Thoracic aorta (tissue), 2 donors: ENCODE data around the gene PSTPIP1. TPM values are rescaled to one million over a fixed set of nuclear protein-coding genes. Genes with fewer than 3 reads are reported as not detected.

Source experiments
- ATAC-seq: fragments of 150-250 bp; one replicate; pipeline ENCODE4 v1.8.0; 2017; ENCODE audit warnings: low read depth; ENCODE audit not compliant: insufficient number of reproducible peaks, low FRiP score
- DNase-seq: peaks from one replicate; pipeline ENCODE4 v3.0.0-alpha.2; 2020; ENCODE audit warnings: low spot score
- H3K27ac ChIP-seq, 2 donors: fragments of 200-600 bp; sonication (generic); 1 replicate in 1 of 2; 2 replicates in 1 of 2; pipeline ENCODE4 v1.5.1; 2016; ENCODE audit warnings: mild to moderate bottlenecking in 2 of 2, moderate library complexity in 2 of 2
- H3K27me3 ChIP-seq: fragments of 200-600 bp; sonication (generic); replicated peaks from 2 replicates; pipeline ENCODE4 v1.6.0; 2016; ENCODE audit warnings: mild to moderate bottlenecking; ENCODE audit not compliant: insufficient read depth
- H3K36me3 ChIP-seq: fragments of 200-600 bp; sonication (generic); one replicate; pipeline ENCODE4 v1.5.1; 2016
- H3K4me1 ChIP-seq, 2 donors: fragments of 200-600 bp; sonication (generic); 1 replicate in 1 of 2; 2 replicates in 1 of 2; pipeline versions ENCODE4 v1.5.1 to v1.6.0; 2016; ENCODE audit warnings: low read depth in 2 of 2, mild to moderate bottlenecking in 1 of 2; ENCODE audit not compliant: control insufficient read depth in 1 of 2
- H3K4me3 ChIP-seq: fragments of 200-600 bp; sonication (generic); 2 replicates; pipeline ENCODE4 v1.5.1; 2016; ENCODE audit warnings: mild to moderate bottlenecking
- H3K9me3 ChIP-seq: fragments of 200-600 bp; sonication (generic); 2 replicates; pipeline ENCODE4 v1.5.1; 2016
- total RNA-seq, 2 donors: library from RNA; depleted of rRNA; stranded (reverse); fragments of >200 nt; gene quantifications; one replicate each; pipeline versions ENCODE4 v1.1.0 to v1.2.3, GENCODE V29; 2016
- TF ChIP-seq, protein P1 (sequence below): fragments of 200-600 bp; sonication (generic); IDR thresholded peaks from one replicate; pipeline ENCODE4 v1.5.1; 2019; ENCODE audit warnings: antibody characterized with exemption

The PSTPIP1 gene
- total RNA-seq, 2 donors from 2014 or later = 24.5 to 24.8 TPM

DNA sequence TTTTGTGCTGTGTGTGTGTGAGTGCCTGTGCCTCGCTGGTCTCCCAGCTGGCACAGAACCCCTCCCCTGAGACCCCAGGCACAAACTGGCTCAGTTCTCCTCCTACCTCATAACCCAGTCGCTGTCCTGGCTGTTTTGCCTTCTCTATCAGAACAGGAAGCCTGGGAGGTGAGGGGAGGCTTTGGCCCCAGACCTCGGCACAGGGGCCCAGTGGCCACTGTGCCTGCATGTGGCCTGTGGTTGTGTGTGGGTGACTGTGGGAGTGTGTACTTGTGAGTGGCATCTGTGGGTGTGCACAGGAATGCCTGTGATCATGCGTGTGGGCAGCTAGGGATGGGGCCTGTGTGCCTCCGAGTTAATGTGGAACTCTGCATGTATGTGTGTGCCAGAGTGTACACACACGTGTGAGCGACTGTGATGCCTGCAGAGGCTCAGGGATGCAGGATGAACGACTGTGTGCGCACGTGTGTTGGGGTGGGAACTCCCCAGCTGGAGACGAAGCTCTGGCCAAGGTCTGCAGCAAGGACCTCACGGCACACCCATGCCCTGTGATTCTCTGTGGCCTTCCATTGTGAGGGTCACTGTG lies 32.3 kb downstream of the PSTPIP1 start:
- TF ChIP-seq, protein P1, sequence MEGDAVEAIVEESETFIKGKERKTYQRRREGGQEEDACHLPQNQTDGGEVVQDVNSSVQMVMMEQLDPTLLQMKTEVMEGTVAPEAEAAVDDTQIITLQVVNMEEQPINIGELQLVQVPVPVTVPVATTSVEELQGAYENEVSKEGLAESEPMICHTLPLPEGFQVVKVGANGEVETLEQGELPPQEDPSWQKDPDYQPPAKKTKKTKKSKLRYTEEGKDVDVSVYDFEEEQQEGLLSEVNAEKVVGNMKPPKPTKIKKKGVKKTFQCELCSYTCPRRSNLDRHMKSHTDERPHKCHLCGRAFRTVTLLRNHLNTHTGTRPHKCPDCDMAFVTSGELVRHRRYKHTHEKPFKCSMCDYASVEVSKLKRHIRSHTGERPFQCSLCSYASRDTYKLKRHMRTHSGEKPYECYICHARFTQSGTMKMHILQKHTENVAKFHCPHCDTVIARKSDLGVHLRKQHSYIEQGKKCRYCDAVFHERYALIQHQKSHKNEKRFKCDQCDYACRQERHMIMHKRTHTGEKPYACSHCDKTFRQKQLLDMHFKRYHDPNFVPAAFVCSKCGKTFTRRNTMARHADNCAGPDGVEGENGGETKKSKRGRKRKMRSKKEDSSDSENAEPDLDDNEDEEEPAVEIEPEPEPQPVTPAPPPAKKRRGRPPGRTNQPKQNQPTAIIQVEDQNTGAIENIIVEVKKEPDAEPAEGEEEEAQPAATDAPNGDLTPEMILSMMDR = no peak
- Histone ChIP-seq H3K4me1 (peaks cover 0 to 20% of the 10 kb centered on the region in 2 donors), H3K27me3 (no peaks in the 10 kb centered on the region), H3K27ac (no peak overlapping the region), H3K4me3 (no peak overlapping the region), H3K36me3 (no peaks in the 10 kb centered on the region), H3K9me3 (no peaks in the 10 kb centered on the region)
- no peak for ATAC-seq
- no peak for DNase-seq

- Histone ChIP-seq H3K36me3 (no peaks in the 10 kb centered on the region), H3K4me1 (peaks cover 0 to 20% of the 10 kb centered on the region in 2 donors), H3K27ac (no peak overlapping the region), H3K4me3 (no peak overlapping the region), H3K27me3 (no peaks in the 10 kb centered on the region), H3K9me3 (no peaks in the 10 kb centered on the region)
- ATAC-seq (no peak), DNase-seq (no peak)
- TF ChIP-seq, protein P1 = no peak
Observed at GRCh38 chr15:77027697-77028450, 32.9 kb downstream of the PSTPIP1 start.

DNA sequence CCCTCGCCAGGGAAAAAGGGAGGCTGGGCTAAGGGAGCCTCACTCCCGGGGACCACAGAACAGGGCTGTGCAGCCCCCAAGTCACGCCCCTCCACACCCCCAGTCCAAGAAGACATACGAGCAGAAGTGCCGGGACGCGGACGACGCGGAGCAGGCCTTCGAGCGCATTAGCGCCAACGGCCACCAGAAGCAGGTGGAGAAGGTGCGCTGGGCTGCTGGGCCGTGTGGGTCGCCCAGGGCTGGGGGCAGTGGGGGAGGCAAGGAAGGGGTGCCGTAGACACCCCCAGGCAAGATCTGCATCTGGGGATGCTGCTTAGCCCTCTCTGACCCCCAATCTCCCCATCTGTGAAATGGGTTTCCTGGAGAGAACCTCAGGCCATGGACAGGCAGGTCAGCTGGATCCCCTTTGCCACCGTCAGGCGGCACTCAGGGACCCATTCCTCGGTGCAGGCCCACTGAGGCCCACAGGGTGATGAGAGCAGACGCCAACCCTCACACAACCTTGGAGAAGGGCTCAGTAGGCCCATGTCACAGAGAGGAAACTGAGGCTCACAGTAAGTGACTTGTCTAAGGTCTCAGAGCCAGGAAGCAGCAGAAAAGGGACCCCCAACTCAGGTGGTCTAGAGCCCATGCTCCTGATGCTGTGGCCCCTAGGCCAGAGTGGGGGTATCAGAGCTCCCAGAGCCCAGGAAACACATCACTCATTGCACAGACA lies 33.7 kb downstream of the PSTPIP1 start:
- DNase-seq (no peak), ATAC-seq (no peak)
- Histone ChIP-seq H3K27ac (no peak overlapping the region), H3K4me1 (peaks cover 0 to 20% of the 10 kb centered on the region in 2 donors), H3K36me3 (no peaks in the 10 kb centered on the region), H3K4me3 (no peak overlapping the region), H3K27me3 (no peaks in the 10 kb centered on the region), H3K9me3 (no peaks in the 10 kb centered on the region)
- TF ChIP-seq, protein P1 = no peak

GRCh38 chr15:77029166-77030047 lies 34.5 kb downstream of the PSTPIP1 start:
- Histone ChIP-seq H3K27me3 (no peaks in the 10 kb centered on the region), H3K4me3 (no peak overlapping the region), H3K36me3 (no peaks in the 10 kb centered on the region), H3K9me3 (no peaks in the 10 kb centered on the region), H3K27ac (no peak overlapping the region), H3K4me1 (peaks cover 0 to 15% of the 10 kb centered on the region in 2 donors)
- DNase-seq = no peak
- TF ChIP-seq, protein P1 = no peak
- no peak for ATAC-seq
